Sciatic nerve (tissue), 2 donors: ENCODE measurements around the gene WRNIP1. TPM values are rescaled to one million over a fixed set of nuclear protein-coding genes. Genes with fewer than 3 reads are reported as not detected.

Source experiments
- ATAC-seq: fragments of 200-7000 bp; cut with Tn5 transposase; one replicate; pipeline ENCODE4 v1.9.1; 2020; ENCODE audit warnings: mild to moderate bottlenecking, moderate library complexity
- DNase-seq: peaks from one replicate; pipeline ENCODE4 v3.0.0-alpha.2; 2020; ENCODE audit warnings: low spot score
- intact Hi-C: fragments of 100-400 bp; cut with DNase I; formaldehyde crosslinking; loops from one replicate; pipeline ENCODE4 v1.14.2; 2022
- total RNA-seq: library from RNA; stranded (reverse); fragmentation: NEBNext Ultra II Directional; extraction: Animal tissue kit (Norgen Biotek cat#: 25700); gene quantifications from one replicate; pipeline ENCODE4 v1.2.1, GENCODE V29; 2021
- donor health status: DM: no; HTN: no; CAD: no.
- donor health status: DM: no; HTN: no; CAD: no.

The WRNIP1 gene
- total RNA-seq, 1 donor from 2014 or later = 30.8 TPM

- intact Hi-C loops = no loop called here
- DNase-seq = no peak
Observed at GRCh38 chr6:2777249-2777648, 12.1 kb downstream of the WRNIP1 start.

GRCh38 chr6:2780102-2780737, 15.0 kb downstream of the WRNIP1 start:
- intact Hi-C loops = loop anchor here (10.0 kb wide), 1 partner anchor 155 kb away; no protein-coding TSS in a partner anchor
- no peak for DNase-seq
- no peak for ATAC-seq

More at GRCh38 chr6:2777249-2777648, 12.1 kb downstream of the WRNIP1 start:
- no peak for ATAC-seq

GRCh38 chr6:2781685-2782355, 16.6 kb downstream of the WRNIP1 start:
- ATAC-seq (no peak), DNase-seq (no peak)
- intact Hi-C loops = loop anchor here (10.0 kb wide), 1 partner anchor 153 kb away; no protein-coding TSS in a partner anchor

- intact Hi-C loops = loop anchor here (10.0 kb wide), 1 partner anchor 152 kb away; no protein-coding TSS in a partner anchor
- ATAC-seq = no peak
- DNase-seq = no peak
Observed at GRCh38 chr6:2782356-2782708, 17.1 kb downstream of the WRNIP1 start.

- intact Hi-C loops = loop anchor here (10.0 kb wide), 1 partner anchor 152 kb away; no protein-coding TSS in a partner anchor
- ATAC-seq (peak; percentile 9), DNase-seq (no peak)
Observed at GRCh38 chr6:2782825-2783187, 17.6 kb downstream of the WRNIP1 start.

GRCh38 chr6:2783188-2783963, 18.2 kb downstream of the WRNIP1 start:
- intact Hi-C loops = loop anchor here (10.0 kb wide), 1 partner anchor 151 kb away; no protein-coding TSS in a partner anchor
- DNase-seq = no peak
- peak; percentile 38 for ATAC-seq

GRCh38 chr6:2784061-2784460, 18.9 kb downstream of the WRNIP1 start:
- intact Hi-C loops = loop anchor here (10.0 kb wide), 1 partner anchor 151 kb away; no protein-coding TSS in a partner anchor
- ATAC-seq = no peak
- no peak for DNase-seq

GRCh38 chr6:2784930-2785329, 19.7 kb downstream of the WRNIP1 start:
- no peak for ATAC-seq
- DNase-seq = no peak
- intact Hi-C loops = loop anchor here (10.0 kb wide), 1 partner anchor 150 kb away; no protein-coding TSS in a partner anchor

GRCh38 chr6:2786269-2786668, 21.1 kb downstream of the WRNIP1 start:
- no peak for ATAC-seq
- no peak for DNase-seq
- intact Hi-C loops = loop anchor here (10.0 kb wide), 1 partner anchor 149 kb away; no protein-coding TSS in a partner anchor

GRCh38 chr6:2790588-2791449, 25.6 kb downstream of the WRNIP1 start:
- no peak for DNase-seq
- intact Hi-C loops = no loop called here
- peak; percentile 92 for ATAC-seq

- DNase-seq (no peak), ATAC-seq (peak; percentile 32)
- intact Hi-C loops = no loop called here
Observed at GRCh38 chr6:2791450-2791974, 26.3 kb downstream of the WRNIP1 start.

- intact Hi-C loops = no loop called here
- no peak for DNase-seq
- ATAC-seq = no peak
Observed at GRCh38 chr6:2792330-2793110, 27.3 kb downstream of the WRNIP1 start.

GRCh38 chr6:2793534-2794151, 28.4 kb downstream of the WRNIP1 start:
- ATAC-seq (no peak), DNase-seq (no peak)
- intact Hi-C loops = no loop called here

- intact Hi-C loops = no loop called here
- ATAC-seq (no peak), DNase-seq (no peak)
Observed at GRCh38 chr6:2794171-2794730, 29.1 kb downstream of the WRNIP1 start.

GRCh38 chr6:2795162-2795561, 30.0 kb downstream of the WRNIP1 start:
- DNase-seq (no peak), ATAC-seq (no peak)
- intact Hi-C loops = no loop called here

GRCh38 chr6:2795956-2796355, 30.8 kb downstream of the WRNIP1 start:
- intact Hi-C loops = no loop called here
- ATAC-seq (no peak), DNase-seq (no peak)

GRCh38 chr6:2796861-2797260, 31.7 kb downstream of the WRNIP1 start:
- ATAC-seq = no peak
- intact Hi-C loops = no loop called here
- DNase-seq = no peak
